CD4-positive, alpha-beta T cell treated with Interleukin-4 for 1 hour (primary cell): Measurements from ENCODE around the gene USPL1.

Experiments used
- DNase-seq, 2 donors: peaks; one replicate each; pipeline ENCODE4 v3.0.0-alpha.2; 2020 to 2022

The USPL1 gene

GRCh38 chr13:30664689-30665275 is 47.1 kb downstream of the USPL1 start:
- no peak for DNase-seq

- DNase-seq = no peak
These were observed 47.9 kb downstream of the USPL1 start for GRCh38 chr13:30665638-30666037.

GRCh38 chr13:30666113-30666512 is 48.4 kb downstream of the USPL1 start:
- DNase-seq = no peak

- DNase-seq = no peak
These were observed 49.3 kb downstream of the USPL1 start for GRCh38 chr13:30667014-30667413.

- no peak for DNase-seq
These were observed 50.6 kb downstream of the USPL1 start for GRCh38 chr13:30668312-30668711.

GRCh38 chr13:30671271-30671815 is 53.6 kb downstream of the USPL1 start:
- DNase-seq = no peak

GRCh38 chr13:30673669-30674521 is 56.2 kb downstream of the USPL1 start:
- peak; percentile 93 to 95 for DNase-seq

GRCh38 chr13:30675717-30676116 is 58.0 kb downstream of the USPL1 start:
- DNase-seq = no peak

- no peak for DNase-seq
These were observed 59.0 kb downstream of the USPL1 start for GRCh38 chr13:30676672-30677071.

GRCh38 chr13:30679483-30680330 is 62.0 kb downstream of the USPL1 start:
- peak; percentile 44 to 51 for DNase-seq

GRCh38 chr13:30681843-30682242 is 64.1 kb downstream of the USPL1 start:
- no peak for DNase-seq

- DNase-seq = no peak
These were observed 67.7 kb downstream of the USPL1 start for GRCh38 chr13:30685320-30685859.

- DNase-seq = no peak
These were observed 68.3 kb downstream of the USPL1 start for GRCh38 chr13:30685987-30686386.

GRCh38 chr13:30687601-30688000 is 69.9 kb downstream of the USPL1 start:
- no peak for DNase-seq

GRCh38 chr13:30689752-30690151 is 72.0 kb downstream of the USPL1 start:
- DNase-seq = no peak

GRCh38 chr13:30690282-30691188 is 72.8 kb downstream of the USPL1 start:
- DNase-seq = peak; percentile 31 to 70

GRCh38 chr13:30692113-30692512 is 74.4 kb downstream of the USPL1 start:
- DNase-seq = no peak

- peak in 1 of 2 donors; percentile 20 for DNase-seq
These were observed 78.8 kb downstream of the USPL1 start for GRCh38 chr13:30696278-30697176.

- DNase-seq = no peak
These were observed 79.6 kb downstream of the USPL1 start for GRCh38 chr13:30697177-30697953.

- DNase-seq = no peak
These were observed 80.3 kb downstream of the USPL1 start for GRCh38 chr13:30697996-30698401.
